GM21576 (cell line): ENCODE data around the gene PRKAG3.
"Not testable (repeated sequence)": the region's sequence is repeated elsewhere in the genome, so short reads cannot be mapped to it uniquely, and the experiment has no call there.

ENCODE experiments used
- ATAC-seq: cut with Tn5 transposase; IDR thresholded peaks from one replicate; pipeline ENCODE4 v1.9.1; 2021; ENCODE audit warnings: mild to moderate bottlenecking, moderate library complexity; ENCODE audit not compliant: unreplicated experiment

PRKAG3 gene

DNA sequence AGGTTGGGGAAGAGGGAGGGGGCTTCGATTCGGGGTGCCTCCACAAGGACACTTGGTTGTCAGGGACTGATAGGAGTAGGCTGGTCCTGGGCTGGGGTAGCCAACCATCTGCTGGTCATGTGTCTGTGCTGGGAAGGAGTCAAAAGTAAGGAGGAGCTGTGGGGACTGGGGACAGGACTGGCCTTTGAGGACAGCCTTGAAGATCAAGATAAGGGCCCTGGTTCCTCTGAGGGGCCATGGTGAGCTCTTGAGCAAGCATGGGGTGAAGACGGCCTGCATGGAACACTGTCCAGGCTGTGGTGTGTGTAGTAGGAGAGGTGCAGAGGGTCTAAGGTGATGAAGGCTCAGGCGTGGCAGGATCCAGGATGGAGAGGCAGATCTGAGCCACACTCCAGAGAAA is 47.9 kb downstream of the PRKAG3 start:
- no peak for ATAC-seq

DNA sequence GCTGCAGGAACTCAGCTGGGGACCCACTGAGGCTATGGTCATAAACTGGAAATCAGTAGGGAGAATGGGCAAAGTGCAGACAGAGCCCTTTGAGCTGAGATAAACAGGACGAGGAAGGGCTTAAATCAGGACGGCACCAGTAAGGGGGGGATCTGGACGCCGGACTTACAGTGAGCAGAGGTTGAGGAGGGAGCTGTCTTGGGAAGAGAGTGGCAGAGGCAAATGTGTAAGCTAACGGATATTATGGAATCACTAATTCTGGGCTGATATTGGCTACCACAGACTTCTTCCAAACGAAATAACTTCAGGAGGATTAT is 49.1 kb downstream of the PRKAG3 start:
- ATAC-seq = no peak

DNA sequence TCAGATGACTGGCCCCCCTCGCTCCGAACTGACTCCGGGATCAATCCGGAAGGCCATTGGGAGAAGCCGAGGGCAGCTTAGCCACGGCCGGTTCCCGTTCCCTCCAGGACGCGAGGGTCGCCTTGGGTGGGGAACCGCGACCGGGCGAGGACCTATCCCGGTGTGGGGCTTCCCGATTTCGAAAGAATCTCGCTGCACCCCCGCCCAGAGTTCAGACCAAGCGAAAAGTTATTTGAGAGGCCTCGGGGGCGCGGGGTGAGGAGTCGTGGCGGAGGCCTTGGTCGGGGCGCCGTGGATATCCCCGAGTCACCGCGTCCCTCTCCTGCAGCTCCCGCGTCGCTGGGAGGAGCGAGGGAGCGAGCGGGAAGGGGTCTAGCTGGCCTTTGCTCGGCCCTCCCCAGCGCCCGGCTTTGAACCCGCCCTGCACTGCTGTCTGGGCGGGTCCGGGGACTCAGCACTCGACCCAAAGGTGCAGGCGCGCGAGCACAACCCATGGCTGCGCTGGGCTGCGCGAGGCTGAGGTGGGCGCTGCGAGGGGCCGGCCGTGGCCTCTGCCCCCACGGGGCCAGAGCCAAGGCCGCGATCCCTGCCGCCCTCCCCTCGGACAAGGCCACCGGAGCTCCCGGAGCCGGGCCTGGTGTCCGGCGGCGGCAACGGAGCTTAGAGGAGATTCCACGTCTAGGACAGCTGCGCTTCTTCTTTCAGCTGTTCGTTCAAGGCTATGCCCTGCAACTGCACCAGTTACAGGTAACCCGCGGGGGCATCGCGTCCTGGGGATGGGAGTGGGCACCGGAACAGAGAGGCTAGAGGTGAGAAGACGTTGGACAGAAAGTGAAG is 49.7 kb downstream of the PRKAG3 start, which contains the start of gene CYP27A1:
Gene CYP27A1 (plus strand): TSS at position 457 of the 837 bp plus-strand sequence. CDS start 36 bp downstream, at position 493.
- ATAC-seq = no peak

DNA sequence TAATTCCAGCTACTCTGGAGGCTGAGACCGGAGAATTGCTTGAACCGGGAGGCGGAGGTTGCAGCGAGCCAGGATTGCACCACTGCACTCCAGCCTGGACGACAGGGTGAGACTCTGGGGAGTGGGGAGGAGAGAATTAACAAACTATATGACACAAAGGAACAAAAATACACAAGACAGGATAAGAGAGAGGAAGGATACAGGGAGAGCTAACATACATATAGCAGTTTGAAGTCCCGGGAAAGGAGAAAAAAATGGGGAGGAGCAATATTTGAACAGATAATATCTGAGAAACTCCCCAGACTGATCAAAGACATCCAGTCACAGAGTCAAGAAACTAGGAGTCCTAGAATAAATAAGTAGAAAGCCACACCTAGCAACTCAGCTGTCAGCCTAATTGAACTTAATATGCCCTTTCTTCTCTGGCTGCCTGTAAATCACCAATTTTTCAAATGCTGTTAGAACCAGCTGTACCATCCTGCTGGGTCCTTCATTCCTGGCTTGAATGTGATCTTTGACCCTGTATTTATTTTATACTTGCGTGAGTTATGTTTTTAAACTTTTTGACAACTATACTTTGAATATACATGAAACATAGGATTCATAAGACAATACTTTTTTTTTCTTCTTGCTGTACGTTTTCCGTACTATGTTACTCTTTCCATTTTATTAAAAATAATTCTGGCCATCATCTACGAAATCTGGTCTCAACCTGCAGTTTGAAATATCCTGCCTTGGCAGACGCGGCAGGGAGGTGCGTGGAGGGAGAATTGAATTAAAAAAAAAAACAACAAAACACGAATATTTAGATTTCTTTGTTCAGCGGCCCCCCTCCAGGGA is 50.5 kb downstream of the PRKAG3 start:
- ATAC-seq = no peak

DNA sequence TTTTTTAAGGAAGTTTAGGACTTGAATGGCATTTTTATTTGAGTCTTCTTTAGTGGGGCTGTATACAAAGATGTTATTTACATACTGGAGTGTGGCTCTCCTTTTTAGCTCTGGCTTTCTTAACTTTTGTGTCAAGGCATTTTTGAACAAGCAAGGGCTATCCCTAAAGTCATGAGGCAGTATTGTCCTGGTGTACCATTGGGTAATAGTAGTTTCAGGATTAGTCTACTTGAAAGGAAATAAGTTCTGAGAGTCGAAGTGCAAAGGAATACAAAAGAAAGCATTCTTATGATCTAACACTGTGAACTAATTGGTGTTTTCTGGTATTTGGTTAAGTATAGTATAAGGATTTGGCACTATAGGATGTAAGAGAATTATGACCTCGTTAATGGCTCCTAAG is 51.6 kb downstream of the PRKAG3 start:
- no peak for ATAC-seq

DNA sequence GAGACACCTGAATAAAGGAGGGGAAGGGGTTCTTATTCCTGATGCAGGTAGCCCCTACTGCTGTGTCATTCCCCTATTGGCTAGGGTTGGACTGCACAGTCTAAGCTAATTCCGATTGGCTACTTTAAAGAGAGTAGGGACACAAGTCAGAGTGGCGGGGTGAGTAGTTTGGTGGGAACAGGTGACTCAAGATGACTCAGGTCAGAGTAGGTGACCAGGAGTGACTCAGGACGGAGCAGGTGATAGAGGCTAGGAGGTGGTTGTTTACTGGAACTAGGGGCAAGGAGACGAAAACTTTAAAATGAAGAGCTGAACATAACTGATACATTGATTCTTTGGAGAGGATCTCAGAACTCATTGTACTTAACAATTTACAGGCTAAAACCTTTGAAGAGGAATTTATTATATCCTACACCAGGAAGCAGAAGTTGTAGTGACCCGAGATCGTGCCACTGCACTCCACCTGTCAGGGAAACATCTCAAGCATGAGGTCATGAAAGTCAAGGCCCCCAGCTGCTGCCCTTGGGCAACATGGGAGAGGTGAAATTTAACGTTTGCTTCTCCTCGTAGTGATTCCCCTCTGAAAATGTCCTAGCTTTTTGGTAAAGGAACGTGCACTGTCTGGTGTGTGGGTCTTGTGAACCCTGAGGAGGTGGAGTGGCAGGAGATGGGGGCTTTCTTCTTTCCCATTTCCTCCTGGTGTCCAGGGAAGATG is 54.2 kb downstream of the PRKAG3 start:
- no peak for ATAC-seq

- no peak for ATAC-seq
These were observed 55.1 kb downstream of the PRKAG3 start for GRCh38 chr2:218776488-218776887.

GRCh38 chr2:218773881-218774280 is 57.7 kb downstream of the PRKAG3 start:
- no peak for ATAC-seq

DNA sequence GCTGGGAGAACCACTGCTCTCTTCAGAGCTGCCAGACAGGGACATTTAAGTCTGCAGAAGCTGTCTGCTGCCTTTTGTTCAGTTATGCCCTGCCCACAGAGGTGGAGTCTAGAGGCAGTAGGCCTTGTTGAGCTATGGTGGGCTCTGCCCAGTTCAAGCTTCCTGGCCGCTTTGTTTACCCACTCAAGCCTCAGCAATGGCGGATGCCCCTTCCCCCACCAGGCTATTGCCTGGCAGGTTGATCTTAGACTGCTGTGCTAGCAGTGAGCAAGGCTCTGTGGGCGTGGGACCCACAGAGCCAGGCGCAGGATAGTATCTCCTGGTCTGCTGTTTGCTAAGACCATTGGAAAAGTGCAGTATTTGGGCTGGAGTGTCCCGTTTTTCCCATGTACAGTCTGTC is 58.8 kb downstream of the PRKAG3 start:
- ATAC-seq = not testable (repeated sequence)
